Lower leg skin (tissue), 3 donors: ENCODE measurements around the gene RAF1.

Experiments used
- POLR2A ChIP-seq, 2 donors: fragments of 450-650 bp; IDR thresholded peaks; one replicate each; pipeline ENCODE4 v1.6.1; 2016 to 2017; ENCODE audit warnings: antibody characterized with exemption in 2 of 2, mild to moderate bottlenecking in 1 of 2, moderate library complexity in 1 of 2
- TF ChIP-seq, protein P1 (sequence below), 3 donors: fragments of 450-650 bp; IDR thresholded peaks; one replicate each; pipeline ENCODE4 v1.5.1; 2016; ENCODE audit warnings: antibody characterized with exemption in 3 of 3, mild to moderate bottlenecking in 3 of 3, moderate library complexity in 2 of 3

- TF ChIP-seq, protein P1, sequence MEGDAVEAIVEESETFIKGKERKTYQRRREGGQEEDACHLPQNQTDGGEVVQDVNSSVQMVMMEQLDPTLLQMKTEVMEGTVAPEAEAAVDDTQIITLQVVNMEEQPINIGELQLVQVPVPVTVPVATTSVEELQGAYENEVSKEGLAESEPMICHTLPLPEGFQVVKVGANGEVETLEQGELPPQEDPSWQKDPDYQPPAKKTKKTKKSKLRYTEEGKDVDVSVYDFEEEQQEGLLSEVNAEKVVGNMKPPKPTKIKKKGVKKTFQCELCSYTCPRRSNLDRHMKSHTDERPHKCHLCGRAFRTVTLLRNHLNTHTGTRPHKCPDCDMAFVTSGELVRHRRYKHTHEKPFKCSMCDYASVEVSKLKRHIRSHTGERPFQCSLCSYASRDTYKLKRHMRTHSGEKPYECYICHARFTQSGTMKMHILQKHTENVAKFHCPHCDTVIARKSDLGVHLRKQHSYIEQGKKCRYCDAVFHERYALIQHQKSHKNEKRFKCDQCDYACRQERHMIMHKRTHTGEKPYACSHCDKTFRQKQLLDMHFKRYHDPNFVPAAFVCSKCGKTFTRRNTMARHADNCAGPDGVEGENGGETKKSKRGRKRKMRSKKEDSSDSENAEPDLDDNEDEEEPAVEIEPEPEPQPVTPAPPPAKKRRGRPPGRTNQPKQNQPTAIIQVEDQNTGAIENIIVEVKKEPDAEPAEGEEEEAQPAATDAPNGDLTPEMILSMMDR (IDR thresholded peaks at IDR 0.05): no peak
- no peak for TF ChIP-seq POLR2A (IDR thresholded peaks at IDR 0.05)
Measured at GRCh38 chr3:12566976-12567375, 96.9 kb downstream of the RAF1 start.
